NCI-H2227 treated with DMSO at 0.1 percent for 48 hours (cell line): Measurements from ENCODE around the gene NEB.
"Not testable (repeated sequence)": the region's sequence is repeated elsewhere in the genome, so short reads cannot be mapped to it uniquely, and the experiment has no call there.

ENCODE experiments used
- DNase-seq: peaks from one replicate; lab custom pipeline; 2025; lab: John Stamatoyannopoulos, UW

NEB gene

DNA sequence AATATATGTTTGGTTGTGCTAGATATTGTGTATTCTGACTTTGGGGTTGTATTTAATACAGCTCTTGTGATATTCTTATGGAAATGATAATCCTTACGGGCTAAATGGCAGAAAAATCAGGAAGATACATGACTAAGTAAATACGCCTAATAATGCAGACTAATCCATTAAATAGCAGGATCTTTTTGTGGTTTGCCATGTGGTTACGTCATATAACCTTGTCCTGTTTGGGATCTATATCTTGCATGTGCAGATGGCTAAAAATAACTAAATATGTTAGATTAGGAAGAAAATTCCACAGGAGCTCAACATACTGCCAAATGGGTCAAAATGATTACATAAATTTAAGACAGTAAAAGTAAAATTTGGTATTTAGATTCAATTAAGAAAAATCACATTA lies 83.0 kb downstream of the NEB start:
- DNase-seq, result no peak

DNA sequence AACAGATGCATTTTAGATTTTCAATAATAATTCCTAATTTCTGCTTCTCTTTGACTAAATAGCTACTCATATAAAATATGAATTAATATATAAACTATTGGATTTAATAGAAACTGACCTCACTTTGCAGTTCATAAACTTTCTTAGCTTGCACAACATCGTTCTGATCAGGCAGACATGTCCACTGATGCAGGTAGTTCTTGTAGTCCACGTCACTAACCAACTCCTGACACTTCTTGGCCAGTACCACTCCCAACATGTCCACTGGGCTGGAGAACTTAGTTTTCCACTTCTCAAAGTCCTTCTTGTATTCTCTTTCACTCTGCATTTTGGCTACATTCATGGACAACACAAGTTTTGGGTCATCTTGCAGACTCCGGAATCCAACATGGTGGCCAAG lies 83.8 kb downstream of the NEB start:
- DNase-seq, result no peak

DNA sequence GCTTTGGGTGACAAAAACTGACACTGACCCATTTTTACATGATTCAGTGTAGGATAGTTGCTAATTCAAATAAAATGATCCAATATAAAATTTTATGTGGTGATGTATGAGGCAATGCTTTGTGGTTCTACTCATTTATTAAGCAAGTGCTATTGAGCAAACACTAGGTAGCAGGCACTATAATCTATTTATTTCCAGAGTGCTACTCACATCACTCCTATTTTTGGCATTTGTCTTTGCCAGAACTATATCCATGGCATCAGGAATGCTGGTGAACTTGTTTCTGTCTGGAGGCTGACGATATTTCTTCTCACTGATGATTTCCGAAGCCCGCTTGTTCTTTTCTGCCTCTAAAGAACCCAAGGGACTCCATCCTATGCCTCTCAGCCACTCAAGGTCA lies 84.3 kb downstream of the NEB start:
- DNase-seq, result no peak

DNA sequence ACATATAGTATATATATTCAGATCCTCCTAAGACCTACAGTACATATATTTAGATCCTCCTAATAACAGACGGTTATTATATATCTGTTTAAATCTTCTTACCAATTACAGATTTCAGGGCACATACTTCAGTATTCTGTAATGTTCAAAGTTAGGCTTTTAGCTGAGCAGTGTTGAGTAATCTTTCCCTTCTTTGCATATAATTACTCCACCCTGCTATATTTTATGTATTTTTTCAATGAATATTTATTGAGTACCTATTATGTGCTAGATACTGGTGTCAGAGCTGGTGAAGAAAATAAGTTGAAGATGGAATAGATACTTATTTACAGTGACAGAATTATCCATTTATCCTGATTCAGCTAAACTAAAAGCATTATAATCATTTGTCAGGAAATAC lies 84.9 kb downstream of the NEB start:
- no peak for DNase-seq

DNA sequence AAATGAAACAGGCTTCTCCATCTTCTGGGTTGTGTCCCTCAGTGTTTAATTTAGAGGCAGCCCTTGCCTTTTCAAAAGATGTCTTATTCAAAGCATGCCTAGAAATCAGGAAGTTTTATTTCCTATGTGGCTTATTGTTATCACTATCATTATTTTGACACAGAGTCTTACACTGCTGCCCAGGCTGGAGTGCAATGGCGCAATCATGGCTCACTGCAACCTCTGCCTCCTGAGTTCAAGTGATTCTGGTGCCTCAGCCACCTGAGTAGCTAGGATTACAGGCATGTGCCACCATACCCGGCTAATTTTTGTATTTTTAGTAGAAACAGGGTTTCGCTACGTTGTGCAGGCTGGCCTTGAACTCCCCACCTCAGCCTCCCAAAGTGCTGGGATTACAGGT lies 87.8 kb downstream of the NEB start:
- DNase-seq, result not testable (repeated sequence)

DNA sequence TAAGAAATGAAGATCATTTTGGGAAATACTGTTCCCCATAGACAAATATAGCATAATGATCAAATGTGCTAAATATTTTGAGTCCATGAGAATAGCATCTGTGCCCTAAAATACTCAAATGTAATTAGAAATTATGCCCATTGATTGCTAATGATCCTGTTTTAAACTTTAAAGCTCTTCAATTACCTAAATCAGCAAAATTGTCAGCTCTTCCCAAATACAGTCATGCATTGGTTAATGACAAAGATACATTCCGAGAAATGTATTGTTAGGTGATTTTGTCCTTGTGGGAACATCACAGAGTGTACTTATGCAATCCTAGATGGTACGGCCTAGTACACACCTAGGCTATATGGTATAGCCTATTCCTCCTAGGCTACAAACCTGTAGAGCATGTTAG lies 89.7 kb downstream of the NEB start:
- DNase-seq, result no peak

DNA sequence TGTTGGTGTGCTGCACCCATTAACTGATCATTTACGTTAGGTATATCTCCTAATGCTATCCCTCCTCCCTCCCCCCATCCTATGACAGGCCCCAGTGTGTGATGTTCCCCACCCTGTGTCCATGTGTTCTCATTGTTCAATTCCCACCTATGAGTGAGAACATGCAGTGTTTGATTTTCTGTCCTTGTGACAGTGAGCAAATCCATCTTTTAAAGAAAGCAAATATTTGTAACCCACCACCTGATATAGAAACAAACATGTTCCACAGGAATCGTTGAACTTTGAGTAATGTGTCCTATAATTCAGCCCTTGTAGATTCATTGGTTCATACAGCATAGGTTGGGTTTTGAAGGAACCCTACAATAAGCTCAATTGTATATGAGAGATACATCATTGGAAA lies 92.4 kb downstream of the NEB start:
- not testable (repeated sequence) for DNase-seq

DNA sequence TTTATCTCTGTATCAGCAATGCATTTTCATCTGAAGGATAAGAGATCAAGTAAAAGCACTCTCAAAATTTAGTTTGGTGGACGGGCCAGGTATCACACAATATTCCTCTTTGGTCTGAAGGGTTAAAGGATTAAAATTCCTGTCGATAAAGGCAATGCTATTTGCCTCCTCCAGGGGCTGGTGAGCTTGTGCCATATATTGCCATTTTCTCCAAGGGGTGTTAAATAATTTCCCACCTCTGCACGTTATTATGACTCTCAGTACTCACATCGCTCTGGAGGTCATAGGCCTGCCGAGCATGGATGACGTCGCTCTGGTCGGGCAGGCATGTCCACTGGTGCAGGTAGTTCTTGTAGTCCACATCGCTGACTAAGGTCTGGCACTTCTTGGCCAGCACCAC lies 94.2 kb downstream of the NEB start:
- no peak for DNase-seq

DNA sequence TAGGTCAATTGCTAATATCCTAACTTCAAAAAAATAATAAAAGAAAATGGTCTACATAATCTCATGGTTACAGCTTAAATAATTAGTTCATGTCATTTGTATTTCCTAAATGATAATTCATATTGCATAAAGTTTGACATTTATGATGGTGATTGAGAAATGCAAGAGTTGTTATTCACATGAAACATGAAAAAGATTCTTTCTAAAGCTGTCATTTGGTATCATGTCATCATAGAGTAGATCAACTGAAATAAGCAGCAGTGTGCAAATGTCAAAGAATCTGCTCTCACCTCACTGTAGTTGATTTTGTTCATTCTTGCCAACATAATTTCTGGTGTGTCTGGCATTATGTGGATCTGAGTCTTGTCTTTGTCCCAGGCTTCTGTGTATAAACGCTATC lies 95.3 kb downstream of the NEB start:
- DNase-seq, result no peak

DNA sequence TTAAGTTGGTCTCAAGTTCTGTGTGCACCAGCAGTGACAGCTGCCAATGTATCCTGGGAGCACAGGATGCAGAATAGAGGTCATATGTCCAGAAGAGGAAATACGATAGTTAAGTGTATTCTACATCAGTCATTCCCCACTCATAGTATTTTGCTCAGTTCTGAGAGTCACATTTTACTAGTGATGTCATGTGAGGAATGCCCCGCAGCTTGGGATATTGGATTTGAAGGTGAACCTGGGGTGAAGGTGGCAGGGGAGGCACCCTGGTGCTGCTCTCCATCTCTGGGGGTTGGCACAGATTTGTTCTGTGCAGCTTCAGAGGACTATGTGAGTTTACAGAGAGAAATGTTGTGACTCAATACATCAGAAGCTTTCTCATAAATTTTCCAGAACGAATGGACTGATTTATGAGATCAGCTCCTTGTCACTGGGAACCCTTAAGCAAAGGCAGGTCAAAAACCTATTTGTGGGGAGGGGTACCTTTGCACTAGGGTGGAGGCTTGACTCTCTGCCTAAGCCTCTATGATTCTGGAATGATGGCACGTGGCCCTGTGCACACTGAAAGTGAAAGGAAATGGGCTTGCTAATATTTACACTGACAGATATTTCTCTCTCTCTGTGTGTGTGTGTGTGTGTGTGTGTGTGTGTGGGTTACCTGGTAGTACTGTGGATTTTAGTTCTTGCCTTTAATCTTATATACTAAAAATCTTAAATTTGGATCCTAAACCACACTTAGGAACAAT lies 95.9 kb downstream of the NEB start:
- no peak for DNase-seq

DNA sequence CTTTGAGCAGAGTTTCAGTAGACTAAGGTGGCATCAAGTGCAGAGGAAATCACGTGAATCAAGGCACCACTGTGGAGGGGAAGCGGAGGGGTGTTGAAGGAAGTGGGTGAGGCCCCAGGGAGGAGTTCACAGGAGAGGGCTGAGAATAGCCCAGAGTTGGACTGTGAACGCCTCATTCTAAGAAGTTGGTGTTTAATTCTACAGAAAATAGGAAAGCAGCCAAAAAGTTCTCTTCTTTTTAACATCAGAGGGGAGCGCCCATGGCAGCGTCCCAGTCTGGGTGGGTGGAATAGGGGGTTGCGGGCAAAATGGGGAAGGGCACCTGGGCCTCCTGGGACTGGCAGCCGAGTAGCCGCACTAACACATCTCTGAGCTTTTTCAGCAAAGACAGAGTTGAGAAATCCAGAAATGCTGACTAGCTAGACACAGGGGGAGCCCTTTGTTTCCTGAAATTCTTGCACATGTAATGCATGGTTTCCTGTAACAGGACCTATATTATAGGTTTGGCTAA lies 97.0 kb downstream of the NEB start:
- no peak for DNase-seq

DNA sequence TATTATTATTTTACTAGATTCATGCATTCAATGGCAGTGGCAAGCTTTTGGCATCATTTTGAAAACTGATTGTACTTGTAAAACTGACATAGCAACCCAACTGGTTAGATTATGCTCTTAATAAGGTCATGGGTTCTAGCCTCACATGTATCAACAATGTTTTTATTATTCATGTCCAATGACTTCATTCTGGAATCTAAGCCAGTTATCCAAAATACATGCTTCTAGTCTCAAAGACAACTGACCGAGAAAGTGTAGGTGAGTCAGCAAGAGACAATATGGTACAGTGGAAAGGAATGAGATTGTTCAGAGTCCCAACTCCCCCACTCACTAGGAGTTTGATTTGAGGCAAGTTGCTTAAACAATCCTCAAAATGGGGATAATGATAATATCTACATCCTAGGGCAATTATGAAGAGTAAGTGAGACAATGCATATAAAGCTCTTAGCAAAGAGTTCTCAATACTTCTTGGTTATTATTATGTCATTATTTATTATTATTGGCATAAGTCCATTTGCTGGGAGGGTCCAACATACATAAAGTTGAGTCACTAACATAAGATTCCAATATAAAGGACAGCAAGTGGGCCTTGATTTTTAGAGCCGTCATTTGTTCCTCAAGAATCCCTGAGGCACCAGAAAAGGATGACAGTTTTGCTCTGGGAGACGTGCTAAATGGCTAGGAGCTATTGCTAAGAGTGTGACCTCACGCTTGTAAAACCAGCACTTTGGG lies 99.4 kb downstream of the NEB start:
- no peak for DNase-seq

DNA sequence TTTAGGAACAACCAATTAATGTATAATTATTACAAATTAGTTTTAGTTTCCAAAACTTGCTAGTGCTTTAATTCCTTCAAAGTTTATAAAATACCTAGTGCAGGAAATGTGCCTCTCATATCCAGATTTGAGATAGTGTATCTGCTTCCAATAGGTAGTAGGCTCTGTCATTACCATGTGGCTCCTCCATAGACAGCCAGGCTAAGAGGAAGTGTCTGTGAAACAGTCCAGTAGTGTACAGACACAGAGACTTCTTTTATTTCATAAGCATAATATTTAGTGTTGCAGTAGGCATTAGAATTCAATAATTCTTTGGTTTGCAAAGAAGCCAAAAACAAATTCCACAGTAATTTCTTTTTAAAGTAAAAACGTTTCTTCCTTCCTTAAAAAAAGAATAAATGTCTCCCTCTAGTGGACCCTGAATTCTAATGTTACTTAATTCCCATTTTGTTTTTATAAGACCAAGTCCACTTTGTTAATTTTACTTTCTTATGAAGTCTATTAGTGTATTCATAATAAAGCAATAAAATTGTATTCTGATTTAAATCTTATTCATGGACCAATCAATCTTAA lies 101.2 kb downstream of the NEB start:
- DNase-seq, result no peak

DNA sequence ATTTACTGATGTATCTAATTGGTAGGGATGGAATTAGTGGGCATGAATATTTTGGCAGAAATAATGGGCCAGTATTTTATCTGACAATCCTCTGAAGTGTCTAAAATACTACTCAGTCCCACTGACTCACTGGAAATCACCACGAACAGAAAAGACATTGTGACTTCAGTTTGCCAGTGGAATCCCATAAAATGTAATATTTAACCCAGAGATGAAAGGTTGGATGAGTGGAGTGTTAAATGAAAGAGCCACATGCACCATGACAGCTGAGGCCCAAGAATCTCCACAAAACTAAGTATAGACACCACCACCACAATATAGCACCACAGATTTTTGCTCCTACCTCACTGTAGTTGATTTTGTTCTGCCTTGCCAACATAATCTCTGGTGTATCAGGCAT lies 103.9 kb downstream of the NEB start:
- DNase-seq, result no peak

DNA sequence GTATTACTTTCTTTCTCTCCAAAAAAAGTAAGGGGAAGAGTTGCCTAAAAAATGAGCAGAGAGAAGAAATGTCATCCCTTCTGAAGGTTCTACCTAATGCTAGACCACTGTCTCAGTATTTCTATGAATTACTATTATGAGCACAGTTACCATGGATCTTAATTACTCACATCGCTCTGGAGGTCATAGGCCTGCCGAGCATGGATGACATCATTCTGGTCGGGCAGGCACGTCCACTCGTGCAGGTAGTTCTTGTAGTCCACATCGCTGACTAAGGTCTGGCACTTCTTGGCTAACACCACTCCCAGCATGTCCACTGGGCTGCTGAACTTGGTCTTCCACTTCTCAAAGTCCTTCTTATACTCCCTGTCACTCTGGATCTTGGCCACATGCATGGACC lies 106.9 kb downstream of the NEB start:
- no peak for DNase-seq

DNA sequence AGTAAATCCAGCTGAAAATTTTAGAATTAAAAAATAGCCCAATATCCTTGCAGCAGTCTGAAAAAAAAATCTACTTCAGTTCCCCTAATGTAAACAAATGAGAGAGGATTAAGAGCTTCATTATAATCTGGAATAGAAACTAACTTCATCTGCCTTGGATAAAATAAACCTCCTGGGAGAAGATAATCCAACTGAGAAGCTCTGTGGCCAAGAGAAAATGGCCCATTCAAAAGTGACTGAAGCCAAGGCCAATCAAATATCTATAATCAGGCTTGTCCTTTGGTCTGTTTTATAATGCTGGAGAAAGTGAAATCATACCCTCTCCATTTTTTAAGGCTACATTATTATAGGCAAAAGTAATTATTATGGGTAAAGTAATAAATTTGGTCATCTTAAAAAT lies 110.0 kb downstream of the NEB start:
- DNase-seq, result no peak

DNA sequence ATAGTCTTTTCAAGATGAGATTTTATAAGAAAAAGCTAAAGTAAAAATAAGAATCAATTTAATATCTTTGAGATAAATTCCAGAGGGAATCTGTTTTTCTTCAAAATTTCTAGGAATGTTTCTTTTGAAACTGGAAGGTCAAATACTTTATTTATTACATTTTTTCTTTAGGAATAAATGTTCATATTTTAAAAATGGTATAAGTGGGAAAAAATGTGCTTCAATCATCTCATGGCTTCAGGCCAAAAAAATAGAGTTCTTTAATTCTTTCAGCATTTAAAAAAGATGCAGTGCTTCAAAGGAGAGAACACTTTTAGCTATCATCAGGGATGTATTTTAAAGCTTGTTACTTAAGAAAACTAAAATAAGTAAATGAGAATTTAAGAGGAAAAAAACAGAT lies 110.6 kb downstream of the NEB start:
- DNase-seq, result no peak

DNA sequence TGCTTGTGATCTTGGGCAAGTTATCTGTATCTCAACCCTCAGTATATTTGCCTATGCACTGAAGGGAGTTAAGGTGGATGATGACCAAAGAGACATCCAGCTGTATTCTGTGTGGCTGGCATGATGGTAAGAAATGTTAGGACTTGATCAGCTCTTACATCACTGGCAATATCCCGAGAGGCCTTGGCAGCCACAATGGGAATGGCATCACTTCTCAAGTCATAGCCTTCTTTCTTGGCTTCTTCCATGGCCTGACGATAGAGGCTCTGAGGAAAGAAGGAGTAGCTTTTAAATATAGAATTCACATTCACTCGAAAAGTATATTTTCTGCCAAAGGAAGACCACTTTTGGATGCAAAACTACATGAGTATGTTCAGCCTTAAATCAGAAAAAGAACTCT lies 113.5 kb downstream of the NEB start:
- DNase-seq, result no peak

DNA sequence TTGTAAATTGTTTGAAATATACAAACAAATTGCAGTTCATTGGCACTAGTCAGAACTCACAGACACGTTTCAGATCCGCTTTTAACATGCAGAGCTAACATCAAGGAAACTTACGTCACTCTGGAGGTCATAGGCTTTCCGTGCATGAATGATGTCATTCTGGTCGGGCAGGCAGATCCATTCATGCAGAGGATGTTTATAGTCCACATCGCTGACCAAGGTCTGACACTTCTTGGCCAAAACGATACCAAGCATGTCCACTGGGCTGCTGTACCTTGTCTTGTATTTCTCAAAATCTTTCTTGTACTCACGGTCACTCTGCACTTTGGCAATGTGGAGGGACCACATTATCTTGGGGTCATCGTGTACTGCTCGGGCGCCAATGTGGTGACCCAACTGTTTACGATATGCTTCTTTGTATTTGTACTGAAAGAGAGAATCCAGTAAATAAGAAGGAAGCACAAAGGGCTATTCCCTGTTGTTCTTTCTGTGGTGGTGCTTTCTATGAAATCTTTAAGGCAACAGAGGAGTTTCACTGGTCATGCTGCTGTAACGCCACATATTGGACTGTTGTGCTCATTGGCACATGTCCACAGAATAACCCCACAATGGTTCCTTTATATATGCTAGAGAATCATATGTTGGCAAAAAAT lies 114.8 kb downstream of the NEB start:
- DNase-seq, result no peak

DNA sequence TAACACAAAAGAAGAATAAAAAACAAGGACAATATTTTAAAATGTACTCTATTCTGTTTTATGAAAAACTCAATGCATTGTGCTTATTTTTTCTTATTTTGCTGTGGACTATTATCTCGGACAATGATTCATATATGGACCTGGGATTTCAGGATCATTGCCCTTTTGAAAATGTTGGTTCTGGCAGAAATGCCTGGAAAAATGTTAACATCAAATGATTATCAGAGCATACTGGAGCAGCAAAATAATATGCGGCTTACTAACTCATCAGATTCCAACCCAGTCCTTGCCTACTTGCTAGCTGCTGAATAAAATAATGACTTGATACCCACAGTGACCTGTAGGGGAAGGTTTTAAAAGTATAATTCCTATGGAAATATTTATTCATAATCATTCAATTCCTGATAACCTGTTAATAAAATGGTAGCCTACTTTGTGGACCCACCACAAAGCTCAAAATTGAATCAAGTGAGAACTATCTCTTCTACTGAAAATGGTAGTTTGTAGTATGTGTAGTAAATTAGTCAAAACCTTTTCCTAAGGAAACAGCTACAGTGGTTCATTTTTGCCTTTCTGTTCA lies 117.4 kb downstream of the NEB start:
- no peak for DNase-seq

DNA sequence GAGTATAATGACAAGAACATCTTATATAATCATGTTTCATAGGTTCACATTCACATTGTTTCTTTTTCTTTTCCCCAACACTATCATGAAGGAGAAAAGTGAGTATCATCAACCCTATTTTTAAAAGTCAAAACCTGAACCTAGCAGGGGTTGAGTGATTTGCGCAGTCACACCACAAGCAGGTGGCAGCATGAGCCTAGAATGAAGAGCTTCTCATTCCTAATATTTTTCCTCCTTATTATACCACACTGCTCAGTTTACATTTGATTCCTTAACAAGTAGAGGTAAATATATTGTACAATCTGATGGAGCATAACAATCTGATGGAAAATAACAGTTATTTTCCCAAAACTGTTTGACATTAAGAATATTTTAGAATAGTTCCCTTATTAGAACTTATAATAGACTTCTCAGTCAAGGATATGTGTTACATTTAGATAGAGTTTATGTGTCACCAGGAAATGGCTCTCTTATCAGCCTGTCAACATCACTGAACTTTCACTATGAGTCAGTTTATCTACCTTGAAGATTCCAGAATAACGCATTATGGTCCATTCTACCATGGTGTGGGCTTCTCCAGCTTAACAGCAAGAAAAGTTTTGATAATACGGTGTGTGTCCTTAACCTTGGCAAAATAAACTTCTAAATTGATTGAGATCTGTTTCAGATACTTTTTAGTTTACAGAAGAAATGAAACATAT lies 119.5 kb downstream of the NEB start:
- no peak for DNase-seq

DNA sequence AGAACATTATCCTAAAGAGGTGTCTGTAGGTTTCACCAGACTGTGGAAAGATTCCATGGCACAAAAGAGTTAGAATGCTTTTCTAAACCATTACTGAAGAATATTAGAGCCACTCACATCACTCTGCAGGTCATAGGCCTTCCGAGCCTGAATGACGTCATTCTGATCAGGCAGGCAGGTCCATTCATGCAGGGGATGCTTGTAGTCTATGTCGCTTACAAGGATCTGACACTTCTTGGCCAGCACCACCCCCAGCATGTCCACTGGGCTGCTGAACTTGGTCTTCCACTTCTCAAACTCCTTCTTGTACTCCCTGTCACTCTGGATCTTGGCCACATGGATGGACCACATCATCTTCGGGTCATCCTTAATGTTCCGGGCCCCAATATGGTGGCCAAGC lies 120.1 kb downstream of the NEB start:
- no peak for DNase-seq
